ENCODE results near the gene TLE1. TPM values are rescaled to one million over a fixed set of nuclear protein-coding genes. Genes with fewer than 3 reads are reported as not detected.

Gene TLE1
- total and polyA plus RNA-seq, 2 of the 4 experiments (the other 2 are of a cell fraction), result 36.0 to 51.0 TPM

GRCh38 chr9:81628897-81629296 lies 60.5 kb downstream of the TLE1 start:
- no CpG with 5 or more reads among the region's 5 CpGs for WGBS, 2 experiments (ENCODE audit: extremely low coverage in 2 of 2, insufficient read length in 1 of 2)
- no peak overlapping the region for H3K4me2 ChIP-seq (ENCODE audit: low read depth, low read length)

More at GRCh38 chr9:81628897-81629296, 60.5 kb downstream of the TLE1 start:
- Histone ChIP-seq H3K4ac (ENCODE audit: low read depth, low read length) (no peak overlapping the region), H4K20me1 (ENCODE audit: insufficient read depth, low read length) (no peaks in the 10 kb centered on the region), H2BK20ac (ENCODE audit: low read depth, low read length) (peak overlapping the region; percentile 25; the same call in 1 of the 2 replicates), H3K56ac (ENCODE audit: extremely low read depth, insufficient read depth, low read length) (no peak overlapping the region), H3K9ac (ENCODE audit: low read depth, low read length) (no peak overlapping the region), H2BK15ac (ENCODE audit: low read depth, low read length) (no peak overlapping the region), H2BK120ac (ENCODE audit: low read depth, low read length) (no peak overlapping the region; the same call in 1 of the 2 replicates), H3K9me3 (ENCODE audit: control insufficient read depth, insufficient read depth, low read length) (no peaks in the 10 kb centered on the region), H3K18ac (ENCODE audit: low read depth, low read length) (no peak overlapping the region), H3K27ac (ENCODE audit: insufficient read depth, low read length) (no peak overlapping the region), H3K14ac (replicated peaks; ENCODE audit: low read depth, low read length) (0 out of 2 replicates have a peak overlapping the region, but pooled peaks have one; percentile 3), H3K27me3 (ENCODE audit: control insufficient read depth, insufficient read depth, low read length) (no peaks in the 10 kb centered on the region), H2AK9ac (replicated peaks; ENCODE audit: low read depth, low read length, poor library complexity) (no peak overlapping the region), H4K5ac (ENCODE audit: low read depth, low read length) (no peak overlapping the region), H4K8ac (ENCODE audit: low read depth in 2 of 2, low read length in 2 of 2) (no peak overlapping the region), H2BK5ac (ENCODE audit: low read depth, low read length, poor library complexity, severe bottlenecking) (no peak overlapping the region), H3K4me3 (ENCODE audit: insufficient read depth, low read depth, low read length) (no peak overlapping the region), H3K9me1 (ENCODE audit: insufficient read depth, low read length) (peaks cover 11% of the 10 kb centered on the region), H3K23ac (ENCODE audit: low read depth, low read length) (no peak overlapping the region), H4K91ac (ENCODE audit: insufficient read depth, low read depth, low read length) (peak overlapping the region; percentile 24), H3K79me1 (ENCODE audit: low read depth in 1 of 2, low read length in 2 of 2) (peaks cover 18 to 36% of the 10 kb centered on the region in 2 experiments), H2AK5ac (ENCODE audit: low read depth, low read length) (no peak overlapping the region), H3K4me1 (ENCODE audit: control insufficient read depth, insufficient read depth, low read length) (peaks cover 10% of the 10 kb centered on the region), H2AFZ (replicated peaks; ENCODE audit: low read length, poor library complexity) (no peak overlapping the region), H3K36me3 (ENCODE audit: control insufficient read depth, insufficient read depth, low read length) (peaks cover 6% of the 10 kb centered on the region)
- peak; percentile 65 for DNase-seq
- ChIA-PET POLR2A (ENCODE audit: unreplicated experiment) (no interaction called here), CTCF (no interaction called here)
- intact Hi-C loops (cut with micrococcal nuclease), result no loop called here
- ATAC-seq (ENCODE audit: low read depth), result peak; percentile 10
- TF ChIP-seq MAZ (IDR thresholded peaks at IDR 0.05; ENCODE audit: borderline replicate concordance, low read depth, low read length), result no peak
- TF ChIP-seq NFE2L2 (IDR thresholded peaks at IDR 0.05; ENCODE audit: low read depth, low read length), result no peak
- TF ChIP-seq MXI1 (IDR thresholded peaks at IDR 0.05; ENCODE audit: borderline replicate concordance, low read depth, low read length), result no peak
- no peak for TF ChIP-seq POLR2A (IDR thresholded peaks at IDR 0.05; ENCODE audit: low read depth, low read length)
- TF ChIP-seq CEBPB (IDR thresholded peaks at IDR 0.05; ENCODE audit: low read depth, low read length), result no peak
- no peak for TF ChIP-seq FOS (IDR thresholded peaks at IDR 0.05; ENCODE audit: low read depth, low read length)
- TF ChIP-seq, protein P1, sequence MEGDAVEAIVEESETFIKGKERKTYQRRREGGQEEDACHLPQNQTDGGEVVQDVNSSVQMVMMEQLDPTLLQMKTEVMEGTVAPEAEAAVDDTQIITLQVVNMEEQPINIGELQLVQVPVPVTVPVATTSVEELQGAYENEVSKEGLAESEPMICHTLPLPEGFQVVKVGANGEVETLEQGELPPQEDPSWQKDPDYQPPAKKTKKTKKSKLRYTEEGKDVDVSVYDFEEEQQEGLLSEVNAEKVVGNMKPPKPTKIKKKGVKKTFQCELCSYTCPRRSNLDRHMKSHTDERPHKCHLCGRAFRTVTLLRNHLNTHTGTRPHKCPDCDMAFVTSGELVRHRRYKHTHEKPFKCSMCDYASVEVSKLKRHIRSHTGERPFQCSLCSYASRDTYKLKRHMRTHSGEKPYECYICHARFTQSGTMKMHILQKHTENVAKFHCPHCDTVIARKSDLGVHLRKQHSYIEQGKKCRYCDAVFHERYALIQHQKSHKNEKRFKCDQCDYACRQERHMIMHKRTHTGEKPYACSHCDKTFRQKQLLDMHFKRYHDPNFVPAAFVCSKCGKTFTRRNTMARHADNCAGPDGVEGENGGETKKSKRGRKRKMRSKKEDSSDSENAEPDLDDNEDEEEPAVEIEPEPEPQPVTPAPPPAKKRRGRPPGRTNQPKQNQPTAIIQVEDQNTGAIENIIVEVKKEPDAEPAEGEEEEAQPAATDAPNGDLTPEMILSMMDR (conservative IDR thresholded peaks at IDR 0.05; ENCODE audit: low read depth, low read length), result no peak
- dilution Hi-C loops (cut with HindIII; ENCODE audit: low sequenced_read_pairs, unreplicated experiment), result no loop called here
- BruUV-seq (replicated peaks), result no TSS peak
- in situ Hi-C loops (cut with MboI; ENCODE audit: low sequenced_read_pairs), result no loop called here

Measured in IMR-90 (cell line).